GM18907 (cell line): ENCODE results near the gene SLC12A5.

Experiments used
- ATAC-seq: cut with Tn5 transposase; IDR thresholded peaks from one replicate; pipeline ENCODE4 v1.9.1; 2021; ENCODE audit warnings: mild to moderate bottlenecking, moderate library complexity; ENCODE audit not compliant: unreplicated experiment

SLC12A5 gene

DNA sequence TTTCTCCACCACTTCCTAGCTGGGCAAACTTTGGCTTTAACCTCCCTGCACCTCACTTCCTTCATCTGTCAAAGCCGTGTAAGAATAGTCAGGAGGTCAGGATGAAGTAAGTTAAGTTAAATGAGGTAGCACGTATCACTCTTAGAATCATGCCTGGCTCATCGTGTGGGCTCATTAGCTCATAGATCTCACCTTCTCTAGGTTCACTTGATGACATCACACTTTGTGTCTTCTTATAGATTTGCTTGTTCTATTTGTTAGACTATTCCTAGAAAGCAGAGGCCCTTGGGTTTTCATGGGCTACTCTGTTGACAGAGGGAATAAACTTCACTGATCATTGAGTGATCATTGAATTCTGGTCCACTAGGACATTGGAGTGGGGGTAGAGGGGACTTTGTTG is 72.9 kb downstream of the SLC12A5 start:
- ATAC-seq, result no peak

DNA sequence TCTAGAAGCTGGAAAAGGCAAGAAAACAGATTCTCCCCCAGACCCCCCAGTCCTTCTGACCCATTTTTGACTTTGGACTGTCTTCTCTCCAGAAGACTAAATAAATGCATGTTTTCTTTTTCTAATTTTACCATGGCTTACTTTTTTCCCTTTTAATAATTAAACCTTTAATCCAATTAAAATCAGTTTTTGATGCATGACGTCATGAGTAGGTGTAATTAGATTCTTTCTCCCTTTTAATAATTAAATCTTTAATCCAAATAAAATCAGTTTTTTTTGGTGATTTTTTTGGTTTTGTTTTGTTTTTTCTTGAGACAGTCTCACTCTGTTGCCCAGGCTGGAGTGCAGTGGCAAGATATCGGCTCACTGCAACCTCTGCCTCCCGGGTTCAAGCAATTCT is 73.9 kb downstream of the SLC12A5 start:
- no peak for ATAC-seq

DNA sequence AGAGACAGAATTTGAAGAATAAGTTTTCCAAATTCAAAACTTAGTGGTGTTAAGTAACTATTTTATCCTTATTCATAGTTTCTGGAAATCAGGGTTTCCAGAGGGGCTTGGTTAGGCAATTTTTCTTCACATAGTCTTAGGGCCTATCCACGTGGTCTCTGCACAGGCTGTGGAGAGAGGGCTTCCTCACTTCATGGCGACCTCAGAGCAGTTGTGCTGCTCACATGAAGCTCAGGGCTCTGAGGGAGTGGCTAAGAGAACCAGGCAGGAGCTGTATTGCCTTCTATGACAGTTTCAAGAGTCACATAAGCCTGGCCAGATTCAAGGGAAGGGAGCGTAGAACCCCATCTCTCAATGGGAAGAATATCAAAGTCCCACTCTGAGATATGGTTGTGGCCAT is 75.2 kb downstream of the SLC12A5 start:
- ATAC-seq, result no peak

DNA sequence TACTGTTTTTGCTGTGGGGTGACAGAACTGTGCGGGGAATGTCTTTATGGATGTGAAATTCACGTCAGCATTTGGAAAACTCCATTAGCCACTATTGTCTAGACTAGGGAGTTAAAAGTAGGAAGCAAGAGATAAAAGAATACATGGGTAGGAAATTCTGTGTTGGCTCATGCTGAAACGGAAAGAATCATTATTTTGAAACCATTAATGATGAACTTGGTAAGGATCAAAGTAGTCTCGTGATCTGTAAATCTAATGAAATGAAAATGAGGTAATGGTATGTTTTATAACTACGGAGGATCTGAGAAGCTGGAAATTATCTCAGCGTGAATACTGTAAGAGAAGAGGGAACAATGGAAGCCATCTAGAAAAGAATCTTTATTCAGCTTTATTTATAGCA is 78.0 kb downstream of the SLC12A5 start:
- ATAC-seq, result no peak

DNA sequence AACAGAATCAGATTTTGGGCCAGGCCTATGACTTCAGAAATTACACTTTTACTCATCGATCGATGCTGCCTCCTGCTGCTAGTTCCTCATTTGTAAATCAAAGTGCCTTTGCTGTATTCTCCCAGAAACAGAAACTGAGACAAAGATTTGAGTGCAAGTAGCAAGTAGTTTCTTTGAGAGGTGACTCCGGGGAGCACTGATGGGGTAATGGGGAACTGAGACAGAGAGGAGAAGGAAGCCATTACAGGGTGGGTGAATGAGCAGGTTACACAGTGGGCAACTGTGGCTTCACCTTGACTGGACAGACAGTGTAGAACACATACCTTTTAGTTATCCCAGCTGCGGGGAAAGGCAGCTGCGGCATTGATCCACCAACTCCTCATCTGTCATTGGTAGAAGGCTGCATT is 79.4 kb downstream of the SLC12A5 start:
- ATAC-seq, result peak; percentile 87

DNA sequence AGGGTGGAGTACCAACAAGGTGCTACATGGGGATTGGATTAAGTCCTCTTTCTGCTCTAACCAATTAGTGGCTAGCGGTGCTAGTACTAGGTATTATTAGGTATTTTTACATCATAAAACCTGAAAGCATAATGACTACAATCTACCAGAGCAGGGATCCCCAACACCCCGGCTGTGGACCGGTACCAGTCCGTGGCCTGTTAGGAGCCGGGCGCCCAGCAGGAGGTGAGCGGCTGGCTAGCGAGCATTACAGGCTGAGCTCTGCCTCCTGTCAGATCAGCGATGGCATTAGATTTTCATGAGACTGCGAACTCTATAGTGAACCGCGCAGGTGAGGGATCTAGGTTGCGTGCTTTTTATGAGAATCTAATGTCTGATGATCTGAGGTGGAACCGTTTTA is 80.0 kb downstream of the SLC12A5 start:
- ATAC-seq, result no peak
